Activated naive CD8-positive, alpha-beta T cell (primary cell): ENCODE measurements around the gene LRRN1.

Source experiments
- H3K27ac Mint-ChIP-seq: one replicate; pipeline ENCODE4 v1.8.0; 2021; ENCODE audit warnings: mixed read lengths
- H3K27me3 Mint-ChIP-seq: one replicate; pipeline ENCODE4 v1.8.0; 2021; ENCODE audit warnings: mixed read lengths
- H3K36me3 Mint-ChIP-seq: one replicate; pipeline ENCODE4 v1.8.0; 2021; ENCODE audit warnings: mixed read lengths
- H3K4me1 Mint-ChIP-seq: one replicate; pipeline ENCODE4 v1.8.0; 2021; ENCODE audit warnings: low read depth, mixed read lengths
- H3K4me3 Mint-ChIP-seq: one replicate; pipeline ENCODE4 v1.8.0; 2021; ENCODE audit warnings: mild to moderate bottlenecking, mixed read lengths
- H3K9me3 Mint-ChIP-seq: one replicate; pipeline ENCODE4 v1.8.0; 2021; ENCODE audit warnings: low read depth, mixed read lengths

The LRRN1 gene

DNA sequence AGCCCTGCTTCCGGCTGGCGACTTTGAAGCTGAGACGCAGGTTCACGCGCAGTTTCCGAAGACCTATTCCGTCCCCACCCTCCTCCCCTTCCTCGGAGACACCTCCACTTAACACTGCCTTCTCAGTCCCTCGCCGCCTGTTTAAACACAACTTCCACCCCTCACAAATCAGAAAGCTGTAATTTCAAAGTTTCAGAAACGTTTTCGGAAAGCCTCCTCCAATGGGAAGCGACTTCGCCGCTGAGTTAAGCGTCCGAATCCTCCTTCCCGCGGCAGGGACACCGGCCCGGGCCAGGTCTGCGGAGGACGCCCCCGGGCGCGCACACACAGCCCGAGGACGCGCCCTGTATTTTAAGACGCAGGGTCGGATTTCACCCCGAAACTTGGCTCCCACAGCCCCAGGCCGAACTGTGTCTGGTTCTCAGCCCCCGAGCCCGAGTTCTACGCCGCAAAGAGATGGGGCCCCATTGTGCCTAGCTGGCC, 559 bp upstream of the LRRN1 start:
- Mint-ChIP-seq H3K4me3 (peak overlapping the region; percentile 91), H3K27me3 (peaks cover 6% of the 10 kb centered on the region), H3K9me3 (no peaks in the 10 kb centered on the region), H3K4me1 (peaks cover 18% of the 10 kb centered on the region), H3K27ac (peak overlapping the region; percentile 74), H3K36me3 (no peaks in the 10 kb centered on the region)

DNA sequence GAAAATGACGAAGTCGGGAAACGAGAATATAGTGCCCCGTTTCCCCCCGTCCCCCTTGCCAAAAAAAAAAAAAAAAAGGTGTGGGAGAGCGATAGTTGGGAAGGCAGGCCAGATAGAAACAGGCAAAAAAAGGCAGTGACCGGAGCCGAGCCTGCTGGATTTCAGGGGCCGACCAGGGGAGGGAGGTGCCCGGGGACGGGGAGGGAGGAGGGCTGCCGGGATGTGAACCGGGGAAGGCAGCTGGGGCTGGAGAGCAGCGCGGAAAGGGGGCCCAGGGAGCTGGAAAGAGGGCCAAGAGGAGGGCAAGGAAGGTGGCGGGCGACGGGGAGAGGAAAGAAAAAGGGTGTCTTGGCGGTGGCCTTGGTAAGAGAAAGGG, 837 bp downstream of the LRRN1 start:
- H3K36me3 Mint-ChIP-seq: no peaks in the 10 kb centered on the region
- peaks cover 18% of the 10 kb centered on the region for H3K4me1 Mint-ChIP-seq
- peak overlapping the region; percentile 88 for H3K4me3 Mint-ChIP-seq
- H3K27ac Mint-ChIP-seq: peak overlapping the region; percentile 16
- H3K9me3 Mint-ChIP-seq: no peaks in the 10 kb centered on the region
- peaks cover 6% of the 10 kb centered on the region for H3K27me3 Mint-ChIP-seq

DNA sequence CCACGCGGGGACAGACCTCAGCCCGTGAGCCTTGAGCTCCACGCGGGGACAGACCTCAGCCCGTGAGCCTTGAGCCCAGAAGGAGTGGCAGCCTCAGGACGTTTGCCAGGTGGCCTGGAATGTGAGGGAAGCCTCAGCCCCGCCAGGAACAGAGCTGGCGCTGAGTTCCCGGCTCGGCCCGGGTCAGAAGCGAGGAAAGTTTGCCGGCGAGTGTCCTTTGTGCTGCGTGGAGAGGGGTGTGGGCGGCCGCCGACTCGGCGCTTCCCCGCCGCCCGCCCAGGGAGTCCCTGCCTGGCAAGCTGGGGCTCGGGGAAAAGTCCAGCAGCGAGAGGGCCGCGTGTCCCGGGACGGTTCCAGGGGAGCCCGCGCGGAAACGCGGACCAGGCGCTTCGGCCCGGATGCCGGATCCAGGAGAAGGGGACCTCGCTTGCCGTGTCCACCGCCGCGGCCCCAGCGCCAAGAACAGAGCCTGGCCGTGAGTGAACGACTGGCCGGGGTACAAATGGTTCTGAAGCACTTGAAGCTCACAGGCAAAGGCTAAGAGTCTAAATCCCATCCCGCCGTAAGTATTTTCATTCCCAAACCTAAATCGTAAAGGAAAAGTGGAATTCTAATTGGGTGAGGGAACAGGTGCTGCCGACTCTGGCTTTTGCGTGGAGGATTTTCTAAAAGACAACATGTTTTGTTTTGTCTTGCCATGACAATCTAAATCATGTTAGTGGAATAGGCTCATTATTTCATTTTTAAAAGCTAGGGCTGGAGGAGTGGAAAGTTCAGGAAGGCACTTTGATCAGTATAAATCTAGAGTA, 1.7 kb downstream of the LRRN1 start:
- no peaks in the 10 kb centered on the region for H3K9me3 Mint-ChIP-seq
- peaks cover 6% of the 10 kb centered on the region for H3K27me3 Mint-ChIP-seq
- no peak overlapping the region for H3K27ac Mint-ChIP-seq
- peak overlapping the region; percentile 88 for H3K4me3 Mint-ChIP-seq
- no peaks in the 10 kb centered on the region for H3K36me3 Mint-ChIP-seq
- H3K4me1 Mint-ChIP-seq: peaks cover 18% of the 10 kb centered on the region

DNA sequence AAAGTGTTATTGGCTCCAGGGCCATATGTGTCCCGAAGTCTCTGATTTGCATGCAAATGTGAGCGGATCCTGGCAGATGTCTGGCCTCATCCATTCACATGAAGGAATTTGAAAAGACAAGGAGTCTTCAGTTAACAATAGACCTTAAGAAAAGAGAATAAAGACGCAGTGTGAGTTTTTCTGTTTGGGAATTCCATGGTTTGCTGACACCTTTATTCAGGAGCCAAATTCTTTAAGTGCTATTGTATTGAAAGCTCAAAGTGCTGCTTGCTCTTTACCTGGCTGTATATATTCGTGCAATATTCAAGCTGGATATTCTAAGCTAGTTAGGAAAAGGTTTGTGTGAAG, 2.2 kb downstream of the LRRN1 start:
- Mint-ChIP-seq H3K4me3 (peak overlapping the region; percentile 74), H3K27me3 (peaks cover 6% of the 10 kb centered on the region), H3K9me3 (no peaks in the 10 kb centered on the region), H3K4me1 (peaks cover 18% of the 10 kb centered on the region), H3K27ac (no peak overlapping the region), H3K36me3 (no peaks in the 10 kb centered on the region)

DNA sequence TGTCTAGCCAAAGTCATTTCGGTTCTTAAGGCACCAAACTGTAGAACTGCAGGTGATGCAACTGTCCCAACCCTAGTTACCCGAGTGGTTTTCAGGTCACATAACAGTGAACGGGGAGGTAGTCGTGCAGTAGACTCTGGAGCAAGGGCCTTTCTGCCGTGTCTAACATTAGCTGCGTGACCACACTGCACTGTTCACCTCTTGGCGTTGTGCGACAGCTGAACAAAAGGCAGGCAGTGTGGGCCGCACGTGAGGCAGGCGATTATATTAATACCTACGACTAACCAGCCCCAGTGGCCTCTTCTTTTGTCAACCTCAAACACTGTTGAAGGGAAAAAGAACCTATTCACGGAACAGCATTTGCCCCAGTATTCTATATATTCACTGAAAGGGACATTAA, 2.8 kb downstream of the LRRN1 start:
- peak overlapping the region; percentile 11 for H3K4me3 Mint-ChIP-seq
- no peak overlapping the region for H3K27ac Mint-ChIP-seq
- peaks cover 18% of the 10 kb centered on the region for H3K4me1 Mint-ChIP-seq
- H3K9me3 Mint-ChIP-seq: no peaks in the 10 kb centered on the region
- H3K27me3 Mint-ChIP-seq: peaks cover 6% of the 10 kb centered on the region
- no peaks in the 10 kb centered on the region for H3K36me3 Mint-ChIP-seq

DNA sequence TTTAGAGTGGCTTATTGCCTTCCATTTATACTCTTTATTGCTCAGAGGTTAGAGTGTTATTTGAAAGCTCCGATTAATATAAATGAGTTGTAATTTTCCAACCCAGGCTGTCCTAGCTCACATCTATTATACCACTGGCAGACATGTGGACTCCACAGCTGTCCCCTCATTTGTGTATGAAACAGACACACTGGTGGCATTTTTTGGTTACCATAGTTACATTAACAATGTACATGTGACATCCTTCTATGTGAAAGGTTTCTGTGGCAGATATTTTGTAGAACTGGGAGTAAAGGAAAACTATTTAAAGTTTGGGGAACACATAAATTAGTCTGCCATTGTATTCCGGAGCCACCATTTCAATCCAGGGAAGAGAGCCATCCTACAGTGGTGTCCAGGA, 5.3 kb downstream of the LRRN1 start:
- Mint-ChIP-seq H3K4me3 (no peak overlapping the region), H3K27ac (no peak overlapping the region), H3K36me3 (no peaks in the 10 kb centered on the region), H3K9me3 (no peaks in the 10 kb centered on the region), H3K27me3 (no peaks in the 10 kb centered on the region), H3K4me1 (peaks cover 8% of the 10 kb centered on the region)

DNA sequence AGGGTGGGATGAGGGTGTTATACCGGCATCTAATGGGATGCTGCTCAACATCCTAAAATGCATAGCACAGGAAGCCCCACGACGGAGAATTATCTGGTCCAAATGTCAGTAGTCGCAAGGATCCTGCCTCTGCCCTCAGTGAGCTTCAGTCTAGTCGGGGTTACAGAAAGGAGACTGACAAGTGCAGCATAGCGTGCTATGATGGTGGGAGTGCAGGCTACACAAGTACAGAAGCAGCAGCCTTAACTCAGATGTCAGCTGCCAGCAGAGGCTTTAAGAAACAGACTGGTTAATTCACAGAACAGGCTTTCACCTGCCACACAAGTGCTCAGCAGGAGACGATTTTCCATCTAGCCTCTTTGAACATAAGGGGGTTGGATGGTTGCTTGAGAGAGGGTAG, 6.9 kb downstream of the LRRN1 start:
- no peaks in the 10 kb centered on the region for H3K27me3 Mint-ChIP-seq
- H3K9me3 Mint-ChIP-seq: no peaks in the 10 kb centered on the region
- H3K36me3 Mint-ChIP-seq: no peaks in the 10 kb centered on the region
- no peak overlapping the region for H3K27ac Mint-ChIP-seq
- H3K4me1 Mint-ChIP-seq: peaks cover 3% of the 10 kb centered on the region
- no peak overlapping the region for H3K4me3 Mint-ChIP-seq

DNA sequence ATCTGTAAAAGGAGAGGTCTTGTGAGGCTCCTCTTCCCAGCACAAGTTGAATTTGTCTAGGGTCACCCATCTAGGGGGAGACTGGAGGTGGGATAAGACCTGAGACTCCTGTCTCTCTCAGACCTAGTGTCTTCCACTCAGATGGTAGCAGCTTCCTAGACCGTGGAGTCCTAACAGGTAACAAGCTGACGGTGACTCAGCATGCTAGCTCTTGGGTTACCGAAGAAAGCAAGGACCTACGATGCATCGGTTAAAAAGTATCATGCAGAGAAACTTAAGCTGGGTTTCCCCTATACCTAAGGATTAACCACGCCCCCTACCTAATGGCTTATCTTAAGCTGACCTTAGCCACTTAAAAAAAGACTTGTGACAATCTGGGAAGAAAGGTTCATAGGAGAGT, 7.6 kb downstream of the LRRN1 start:
- no peak overlapping the region for H3K4me3 Mint-ChIP-seq
- no peak overlapping the region for H3K27ac Mint-ChIP-seq
- H3K9me3 Mint-ChIP-seq: no peaks in the 10 kb centered on the region
- H3K27me3 Mint-ChIP-seq: no peaks in the 10 kb centered on the region
- H3K4me1 Mint-ChIP-seq: no peaks in the 10 kb centered on the region
- no peaks in the 10 kb centered on the region for H3K36me3 Mint-ChIP-seq

DNA sequence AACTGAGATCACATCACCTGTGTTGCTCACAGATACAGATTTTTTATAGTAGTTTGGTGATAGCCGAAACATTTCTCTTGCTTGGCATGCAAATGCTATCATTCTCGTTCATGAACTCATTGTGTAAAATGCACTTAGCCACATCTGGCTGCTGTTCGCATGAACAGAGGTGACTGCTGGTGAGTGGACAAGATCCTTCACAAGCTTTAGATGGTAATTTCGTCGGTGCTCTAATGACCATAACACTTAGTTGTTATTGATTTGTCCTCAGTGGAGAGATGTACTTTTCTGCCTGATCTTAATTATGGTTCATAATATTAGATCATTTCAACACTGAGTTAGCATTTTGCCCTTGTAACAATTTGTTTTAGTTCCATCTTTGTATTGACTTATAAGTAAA, 13.8 kb downstream of the LRRN1 start:
- H3K4me3 Mint-ChIP-seq: no peak overlapping the region
- H3K9me3 Mint-ChIP-seq: no peaks in the 10 kb centered on the region

DNA sequence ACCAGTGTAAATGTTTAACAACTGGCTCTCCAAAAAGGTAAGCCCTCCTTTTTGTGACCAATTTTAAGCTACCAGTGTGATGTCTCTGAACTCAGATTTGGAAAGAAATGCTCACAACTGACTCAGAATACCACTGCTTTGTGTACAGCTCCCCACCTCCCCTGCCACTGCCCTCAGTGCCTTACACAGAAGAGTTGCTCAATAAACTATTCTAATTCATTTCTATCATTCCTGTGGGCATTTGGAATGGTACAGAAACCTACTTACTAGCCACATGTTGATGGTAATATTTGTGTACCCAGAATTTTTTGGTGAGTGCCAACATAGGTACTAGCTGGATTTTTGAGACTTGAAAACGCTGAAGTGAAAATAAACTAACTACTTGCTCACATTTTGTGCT, 16.0 kb downstream of the LRRN1 start:
- no peaks in the 10 kb centered on the region for H3K4me1 Mint-ChIP-seq
- peaks cover 4% of the 10 kb centered on the region for H3K36me3 Mint-ChIP-seq
- no peak overlapping the region for H3K27ac Mint-ChIP-seq
- H3K4me3 Mint-ChIP-seq: no peak overlapping the region
- H3K9me3 Mint-ChIP-seq: no peaks in the 10 kb centered on the region
- H3K27me3 Mint-ChIP-seq: no peaks in the 10 kb centered on the region

More for the DNA sequence above, 13.8 kb downstream of the LRRN1 start:
- Mint-ChIP-seq H3K36me3 (peaks cover 3% of the 10 kb centered on the region), H3K27ac (no peak overlapping the region), H3K27me3 (no peaks in the 10 kb centered on the region), H3K4me1 (no peaks in the 10 kb centered on the region)

DNA sequence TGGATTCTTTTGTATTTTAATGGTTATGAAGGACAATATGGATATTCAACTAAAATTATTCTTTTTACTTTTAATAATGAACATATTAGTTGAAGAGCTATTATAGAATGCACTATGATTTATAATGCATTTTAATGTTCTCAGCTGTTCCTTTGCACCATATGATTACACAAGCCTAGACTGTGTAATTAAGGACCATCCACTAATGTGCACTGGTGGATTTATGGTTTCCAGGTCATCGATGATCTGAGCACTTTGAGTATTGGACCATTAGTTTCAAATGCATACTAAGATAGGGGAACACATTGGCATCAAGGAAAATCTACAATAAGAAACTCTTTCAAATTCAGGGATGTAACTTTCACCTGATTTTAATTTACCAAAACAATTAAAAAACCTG, 16.8 kb downstream of the LRRN1 start:
- no peak overlapping the region for H3K27ac Mint-ChIP-seq
- no peak overlapping the region for H3K4me3 Mint-ChIP-seq
- H3K27me3 Mint-ChIP-seq: no peaks in the 10 kb centered on the region
- H3K36me3 Mint-ChIP-seq: peaks cover 6% of the 10 kb centered on the region
- no peaks in the 10 kb centered on the region for H3K4me1 Mint-ChIP-seq
- H3K9me3 Mint-ChIP-seq: no peaks in the 10 kb centered on the region

DNA sequence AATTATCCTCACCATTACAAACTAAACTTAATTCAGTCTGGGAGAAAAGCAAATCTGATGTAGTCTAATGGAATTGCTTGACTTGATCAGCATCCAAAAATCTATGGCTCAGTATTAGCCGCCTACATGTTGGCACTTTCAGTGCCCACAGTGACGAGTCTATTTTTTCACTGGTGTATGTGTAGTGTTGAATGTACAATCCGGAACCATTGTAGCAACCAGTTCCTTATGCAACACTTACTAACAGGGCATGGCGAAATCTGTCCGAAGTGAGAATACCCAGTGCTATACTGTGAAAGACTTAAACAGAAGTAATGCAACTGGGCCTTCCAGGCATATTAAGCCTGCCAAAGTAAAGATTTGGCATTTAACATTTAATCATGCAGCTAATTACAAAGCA, 18.6 kb downstream of the LRRN1 start:
- Mint-ChIP-seq H3K4me1 (no peaks in the 10 kb centered on the region), H3K36me3 (peaks cover 6% of the 10 kb centered on the region), H3K27me3 (no peaks in the 10 kb centered on the region), H3K4me3 (no peak overlapping the region), H3K9me3 (no peaks in the 10 kb centered on the region), H3K27ac (no peak overlapping the region)

DNA sequence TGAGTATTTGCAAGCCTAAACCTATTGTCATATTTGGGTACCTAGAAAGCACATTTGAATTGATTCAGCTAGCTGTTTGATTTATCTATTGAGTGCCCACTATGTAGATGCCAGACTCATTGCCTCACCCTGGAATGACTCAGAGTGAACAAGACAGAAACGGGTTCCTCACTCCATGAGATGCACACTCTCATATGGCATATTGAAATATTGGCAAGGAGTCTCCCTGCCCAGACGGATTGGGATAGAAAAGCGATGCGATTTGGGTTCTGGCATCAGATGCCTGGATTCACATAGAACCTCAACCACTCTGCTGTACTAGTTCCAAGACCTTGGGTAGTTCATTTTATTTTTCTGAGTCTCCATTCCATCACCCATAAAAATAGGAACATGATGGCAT, 22.5 kb downstream of the LRRN1 start:
- Mint-ChIP-seq H3K27me3 (no peaks in the 10 kb centered on the region), H3K4me1 (no peaks in the 10 kb centered on the region), H3K36me3 (peaks cover 6% of the 10 kb centered on the region), H3K4me3 (no peak overlapping the region), H3K9me3 (no peaks in the 10 kb centered on the region), H3K27ac (no peak overlapping the region)

DNA sequence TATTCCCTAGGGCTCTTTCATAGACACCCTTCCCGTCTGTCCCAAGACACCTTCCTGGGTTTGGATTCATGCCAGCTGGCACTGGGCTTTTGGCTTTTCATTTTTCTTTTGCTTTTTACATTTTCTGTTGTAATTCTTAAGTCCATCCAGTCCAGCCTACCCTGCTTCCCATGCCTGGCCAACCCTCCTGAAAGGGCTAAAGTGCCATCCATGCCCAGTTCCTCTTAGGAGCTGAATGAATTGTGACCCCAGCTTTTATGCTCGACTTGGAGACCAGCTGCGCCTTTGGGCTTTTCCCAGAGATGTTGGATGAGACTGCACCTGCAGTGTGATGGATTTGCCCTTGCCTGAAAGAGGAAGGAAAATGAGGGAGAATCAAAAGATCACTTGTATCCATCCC, 25.8 kb downstream of the LRRN1 start:
- Mint-ChIP-seq H3K27me3 (no peaks in the 10 kb centered on the region), H3K4me1 (no peaks in the 10 kb centered on the region), H3K36me3 (peaks cover 9% of the 10 kb centered on the region), H3K4me3 (no peak overlapping the region), H3K27ac (no peak overlapping the region), H3K9me3 (no peaks in the 10 kb centered on the region)

DNA sequence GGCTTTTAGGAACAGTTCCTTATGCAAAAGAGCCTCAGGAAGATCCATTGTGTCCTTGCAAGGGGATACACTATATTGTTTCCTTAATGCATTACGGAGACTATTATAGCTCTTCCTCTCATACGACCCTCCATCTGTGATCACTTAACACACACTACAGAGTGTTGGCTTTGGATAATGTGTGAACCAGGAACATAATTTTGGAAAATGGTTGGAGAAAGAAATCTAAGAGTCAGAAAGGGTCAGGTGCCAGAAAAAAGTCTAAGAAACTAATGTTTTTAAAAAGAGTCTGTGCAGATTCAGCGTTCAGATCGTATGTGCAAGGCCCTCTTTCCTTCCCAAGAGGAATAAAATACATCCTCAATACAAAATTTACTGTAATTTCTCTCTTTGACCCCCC, 27.3 kb downstream of the LRRN1 start:
- H3K36me3 Mint-ChIP-seq: peaks cover 10% of the 10 kb centered on the region
- no peak overlapping the region for H3K27ac Mint-ChIP-seq
- no peaks in the 10 kb centered on the region for H3K4me1 Mint-ChIP-seq
- H3K27me3 Mint-ChIP-seq: no peaks in the 10 kb centered on the region
- no peak overlapping the region for H3K4me3 Mint-ChIP-seq
- peaks cover 3% of the 10 kb centered on the region for H3K9me3 Mint-ChIP-seq

DNA sequence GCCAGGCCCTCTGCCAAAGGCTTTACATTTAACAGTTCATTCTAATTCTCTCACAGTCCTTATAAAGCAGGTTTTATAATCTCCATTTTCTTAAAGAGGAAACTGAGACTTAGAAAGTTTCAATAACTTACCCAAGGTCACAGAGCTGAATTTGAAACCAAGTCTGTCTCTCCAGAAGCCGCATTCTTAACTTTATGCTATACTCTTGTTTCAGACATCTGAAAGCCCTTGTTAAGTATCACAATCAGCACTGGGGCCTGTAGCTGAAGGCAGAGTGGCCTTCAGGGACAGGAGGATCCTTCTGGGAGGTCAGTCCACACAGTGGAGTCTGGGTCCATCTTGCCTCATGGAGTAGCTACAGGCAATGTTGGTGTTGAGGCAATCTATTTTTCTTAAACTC, 27.9 kb downstream of the LRRN1 start:
- Mint-ChIP-seq H3K27ac (no peak overlapping the region), H3K4me1 (no peaks in the 10 kb centered on the region), H3K36me3 (peaks cover 10% of the 10 kb centered on the region), H3K9me3 (peaks cover 3% of the 10 kb centered on the region), H3K27me3 (no peaks in the 10 kb centered on the region), H3K4me3 (no peak overlapping the region)
